HCT116 (cell line): Measurements from ENCODE around the gene LARP1. TPM values are rescaled to one million over a fixed set of nuclear protein-coding genes. Genes with fewer than 3 reads are reported as not detected.

ENCODE experiments used
- ATAC-seq: fragments of 200-7000 bp; cut with Tn5 transposase; 2 replicates; pipeline ENCODE4 v1.9.1; 2020; ENCODE audit warnings: mild to moderate bottlenecking, moderate library complexity
- BruUV-seq: library from RNA; stranded (reverse); fragments of 400-500 nt; replicated peaks from 2 replicates; lab custom pipeline; 2021; lab: Mats Ljungman, UMichigan
- CTCF ChIA-PET: fragments of 300-600 bp; sonication (Branson Sonifier 250); formaldehyde crosslinking; loops from one replicate; lab custom pipeline; 2021; ENCODE audit warnings: antibody characterized with exemption; lab: Charles Lee
- POLR2A ChIA-PET: fragments of 300-600, 350-600 bp; sonication (Branson Sonifier 250); formaldehyde crosslinking; loops from one replicate; lab custom pipeline; 2021; ENCODE audit warnings: antibody characterized with exemption; lab: Charles Lee
- RAD21 ChIA-PET, 2 experiments: fragments of 300-600 bp; sonication (Branson Sonifier 250); formaldehyde crosslinking; loops; one replicate each; lab custom pipeline; 2023; ENCODE audit warnings: low total read pairs in 2 of 2; ENCODE audit not compliant: uncharacterized antibody in 2 of 2, unreplicated experiment in 2 of 2, low non-redundant PET in 1 of 2; lab: Charles Lee
- DNase-seq: peaks from one replicate; pipeline ENCODE4 v3.0.0-alpha.2; 2010; ENCODE audit warnings: low read depth, low spot score
- H2AFZ ChIP-seq: fragments of 200-600 bp; shearing (Covaris generic), sonication (generic); 2 replicates; pipeline ENCODE4 v1.6.1; 2017; ENCODE audit warnings: low read depth, mixed run types, mixed read lengths, antibody characterized with exemption, low read length; ENCODE audit not compliant: poor library complexity, severe bottlenecking
- H3K27ac ChIP-seq: 2 replicates; pipeline ENCODE4 v1.5.1; 2012; ENCODE audit warnings: low read depth, low read length
- H3K27me3 ChIP-seq: fragments of 200-600 bp; sonication (generic); 2 replicates; pipeline ENCODE4 v1.6.1; 2016; ENCODE audit warnings: mixed run types, low read length, mixed read lengths; ENCODE audit not compliant: insufficient read depth
- H3K36me3 ChIP-seq, 2 experiments: fragments of 200-500 bp in 1 of 2; fragments of 200-600 bp in 1 of 2; sonication (Bioruptor generic) in 1 of 2; sonication (generic) in 1 of 2; 2 replicates each; pipeline versions ENCODE4 v1.5.1 to v1.6.1; 2014 to 2016; ENCODE audit warnings: low read length in 2 of 2, inconsistent platforms in 1 of 2, mixed read lengths in 1 of 2, mixed run types in 1 of 2; ENCODE audit not compliant: insufficient read depth in 2 of 2, control insufficient read depth in 1 of 2
- H3K4me1 ChIP-seq, 2 experiments: fragments of 200-600 bp in 1 of 2; sonication (generic) in 1 of 2; 2 replicates each; pipeline versions ENCODE4 v1.5.1 to v1.6.1; 2012 to 2017; ENCODE audit warnings: low read length in 2 of 2, inconsistent platforms in 1 of 2, mild to moderate bottlenecking in 1 of 2, mixed read lengths in 1 of 2, mixed run types in 1 of 2, moderate library complexity in 1 of 2; ENCODE audit not compliant: insufficient read depth in 2 of 2, control insufficient read depth in 1 of 2
- H3K4me2 ChIP-seq: fragments of 200-600 bp; sonication (generic); 2 replicates; pipeline ENCODE4 v1.6.1; 2017; ENCODE audit warnings: mixed run types, low read length, mixed read lengths
- H3K4me3 ChIP-seq, 2 experiments: fragments of 200-600 bp in 1 of 2; sonication (generic) in 1 of 2; replicated peaks in 1 of 2; 2 replicates each; pipeline ENCODE4 v1.5.1; 2011 to 2016; ENCODE audit warnings: low read length in 2 of 2, control low read depth in 1 of 2, low read depth in 1 of 2, mild to moderate bottlenecking in 1 of 2, mixed read lengths in 1 of 2, mixed run types in 1 of 2
- H3K79me2 ChIP-seq: fragments of 200-600 bp; sonication (generic); 2 replicates; pipeline ENCODE4 v1.6.1; 2017; ENCODE audit warnings: mild to moderate bottlenecking, mixed run types, low read length, moderate library complexity, mixed read lengths; ENCODE audit not compliant: insufficient read depth
- H3K9ac ChIP-seq: fragments of 200-600 bp; sonication (generic); 2 replicates; pipeline ENCODE4 v1.6.1; 2016; ENCODE audit warnings: low read length, mixed read lengths
- H3K9me2 ChIP-seq: fragments of 200-600 bp; sonication (generic), shearing (Covaris generic); 2 replicates; pipeline ENCODE4 v1.6.1; 2017; ENCODE audit warnings: mixed run types, mild to moderate bottlenecking, moderate library complexity; ENCODE audit not compliant: insufficient read depth
- H3K9me3 ChIP-seq, 2 experiments: fragments of 200-500 bp in 1 of 2; fragments of 200-600 bp in 1 of 2; sonication (Bioruptor generic) in 1 of 2; sonication (generic) in 1 of 2; 2 replicates each; pipeline ENCODE4 v1.6.1; 2014 to 2017; ENCODE audit warnings: low read length in 2 of 2, mixed read lengths in 2 of 2, inconsistent platforms in 1 of 2, low read depth in 1 of 2, mild to moderate bottlenecking in 1 of 2, mixed run types in 1 of 2, moderate library complexity in 1 of 2; ENCODE audit not compliant: control insufficient read depth in 1 of 2, insufficient read depth in 1 of 2
- H4K20me1 ChIP-seq: fragments of 200-600 bp; sonication (generic), shearing (Covaris generic); 2 replicates; pipeline ENCODE4 v1.6.1; 2017; ENCODE audit warnings: mixed run types, mild to moderate bottlenecking, moderate library complexity; ENCODE audit not compliant: insufficient read depth
- CEBPB ChIP-seq: IDR thresholded peaks from 2 replicates; pipeline ENCODE4 v1.6.1; 2012; ENCODE audit warnings: low read depth
- EGR1 ChIP-seq: IDR thresholded peaks from 2 replicates; pipeline ENCODE4 v1.6.1; 2012; ENCODE audit warnings: low read depth
- ELF1 ChIP-seq: IDR thresholded peaks from 2 replicates; pipeline ENCODE4 v1.6.1; 2012; ENCODE audit warnings: low read depth, borderline replicate concordance
- EZH2phosphoT487 ChIP-seq: fragments of 200-600 bp; IDR thresholded peaks from 2 replicates; pipeline ENCODE4 v1.6.1; 2018; ENCODE audit warnings: antibody characterized with exemption, borderline replicate concordance
- POLR2A ChIP-seq: IDR thresholded peaks from 2 replicates; pipeline ENCODE4 v1.7.0; 2011; ENCODE audit warnings: borderline replicate concordance; ENCODE audit not compliant: insufficient read depth, insufficient read length; ENCODE audit errors: extremely low read depth
- POLR2AphosphoS5 ChIP-seq: IDR thresholded peaks from 2 replicates; pipeline ENCODE4 v1.6.1; 2011; ENCODE audit warnings: mild to moderate bottlenecking, low read depth, low read length, moderate library complexity
- RAD21 ChIP-seq: IDR thresholded peaks from 2 replicates; pipeline ENCODE4 v1.6.1; 2012; ENCODE audit warnings: low read depth, mild to moderate bottlenecking
- SIN3A ChIP-seq: IDR thresholded peaks from 2 replicates; pipeline ENCODE4 v1.6.1; 2012; ENCODE audit warnings: low read depth
- SP1 ChIP-seq: IDR thresholded peaks from 2 replicates; pipeline ENCODE4 v1.6.1; 2012; ENCODE audit warnings: low read depth
- ZBTB33 ChIP-seq: IDR thresholded peaks from 2 replicates; pipeline ENCODE4 v1.6.1; 2011; ENCODE audit warnings: mild to moderate bottlenecking, low read length, moderate library complexity; ENCODE audit not compliant: insufficient replicate concordance; ENCODE audit errors: extremely low read depth
- ZFX ChIP-seq: fragments of 450-650 bp; IDR thresholded peaks from 2 replicates; pipeline ENCODE4 v1.6.1; 2017
- intact Hi-C: fragments of 100-400 bp; cut with micrococcal nuclease; formaldehyde crosslinking; loops from 2 replicates; pipeline ENCODE4 v1.10.0; 2022
- total RNA-seq: library from RNA; stranded (reverse); gene quantifications from one replicate; pipeline ENCODE4 v1.2.1, GENCODE V29; 2021; ENCODE audit not compliant: unreplicated experiment
- TF ChIP-seq, protein P1 (sequence below), 3 experiments: fragments of 200-600 bp in 1 of 3; sonication (generic) in 1 of 3; IDR thresholded peaks in 2 of 3; conservative IDR thresholded peaks in 1 of 3; 2 replicates each; pipeline ENCODE4 v1.5.1; 2012 to 2017; ENCODE audit warnings: low read depth in 2 of 3, low read length in 2 of 3, antibody characterized with exemption in 1 of 3, borderline replicate concordance in 1 of 3, control low read depth in 1 of 3, mild to moderate bottlenecking in 1 of 3, mixed read lengths in 1 of 3, mixed run types in 1 of 3, moderate library complexity in 1 of 3; ENCODE audit not compliant: insufficient read depth in 1 of 3

The LARP1 gene
- total RNA-seq, 1 experiment from 2014 or later, result 201 TPM

DNA sequence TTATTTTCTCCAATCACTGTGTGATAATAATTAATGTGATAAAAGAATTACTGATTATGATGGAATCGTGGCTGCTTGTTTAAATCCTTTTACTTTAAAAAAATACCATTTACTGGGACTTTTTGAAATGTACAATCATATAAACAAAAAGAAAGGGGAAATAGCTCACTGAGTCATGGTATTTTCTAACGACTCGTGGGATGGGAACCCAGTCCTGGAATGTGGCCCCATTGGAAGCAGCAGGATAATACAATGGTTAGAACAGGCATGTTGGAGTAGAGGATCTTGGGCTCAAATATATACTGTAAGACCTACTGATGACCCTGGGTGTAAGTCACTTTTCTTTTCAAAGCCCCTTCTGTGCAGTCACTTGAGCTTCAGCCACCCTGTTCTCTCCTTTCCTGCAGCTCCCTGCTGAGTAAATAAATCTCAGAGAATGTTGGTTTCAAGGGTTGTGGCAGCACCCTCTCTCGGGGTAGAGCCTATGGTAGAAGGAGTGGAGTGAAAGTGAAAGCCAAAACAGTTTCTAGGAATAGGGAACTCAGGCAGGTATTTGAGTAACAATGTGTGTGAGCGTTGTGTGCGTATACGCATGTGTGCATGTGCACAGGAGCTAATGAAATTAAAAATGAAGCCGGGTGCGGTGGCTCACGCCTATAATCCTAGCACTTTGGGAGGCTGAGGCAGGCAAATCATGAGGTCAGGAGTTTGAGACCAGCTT is 40.8 kb upstream of the LARP1 start:
- Histone ChIP-seq H3K9me3 (no peaks in the 10 kb centered on the region), H3K36me3 (no peaks in the 10 kb centered on the region), H3K9ac (peak overlapping the region; percentile 63; the same call in 1 of the 2 replicates), H3K27me3 (no peaks in the 10 kb centered on the region), H3K4me3 (no peak overlapping the region), H3K79me2 (no peaks in the 10 kb centered on the region), H2AFZ (no peak overlapping the region), H3K27ac (no peak overlapping the region), H3K9me2 (no peaks in the 10 kb centered on the region), H3K4me2 (peak overlapping the region; percentile 99), H3K4me1 (peaks cover 23 to 37% of the 10 kb centered on the region in 2 experiments), H4K20me1 (no peaks in the 10 kb centered on the region)
- TF ChIP-seq ELF1 (no peak), POLR2AphosphoS5 (no peak), ZFX (no peak), SP1 (no peak), EGR1 (no peak), CEBPB (no peak), ZBTB33 (no peak), POLR2A (no peak), EZH2phosphoT487 (no peak), RAD21 (no peak), SIN3A (no peak)
- TF ChIP-seq, protein P1, sequence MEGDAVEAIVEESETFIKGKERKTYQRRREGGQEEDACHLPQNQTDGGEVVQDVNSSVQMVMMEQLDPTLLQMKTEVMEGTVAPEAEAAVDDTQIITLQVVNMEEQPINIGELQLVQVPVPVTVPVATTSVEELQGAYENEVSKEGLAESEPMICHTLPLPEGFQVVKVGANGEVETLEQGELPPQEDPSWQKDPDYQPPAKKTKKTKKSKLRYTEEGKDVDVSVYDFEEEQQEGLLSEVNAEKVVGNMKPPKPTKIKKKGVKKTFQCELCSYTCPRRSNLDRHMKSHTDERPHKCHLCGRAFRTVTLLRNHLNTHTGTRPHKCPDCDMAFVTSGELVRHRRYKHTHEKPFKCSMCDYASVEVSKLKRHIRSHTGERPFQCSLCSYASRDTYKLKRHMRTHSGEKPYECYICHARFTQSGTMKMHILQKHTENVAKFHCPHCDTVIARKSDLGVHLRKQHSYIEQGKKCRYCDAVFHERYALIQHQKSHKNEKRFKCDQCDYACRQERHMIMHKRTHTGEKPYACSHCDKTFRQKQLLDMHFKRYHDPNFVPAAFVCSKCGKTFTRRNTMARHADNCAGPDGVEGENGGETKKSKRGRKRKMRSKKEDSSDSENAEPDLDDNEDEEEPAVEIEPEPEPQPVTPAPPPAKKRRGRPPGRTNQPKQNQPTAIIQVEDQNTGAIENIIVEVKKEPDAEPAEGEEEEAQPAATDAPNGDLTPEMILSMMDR (IDR thresholded peaks at IDR 0.05 in 2 of 3, conservative IDR thresholded peaks at IDR 0.05 in 1 of 3; ENCODE audit: borderline replicate concordance in 1 of 3, insufficient read depth in 1 of 3, low read depth in 2 of 3, low read length in 2 of 3), result no peak
- CTCF ChIA-PET, result no interaction called here
- no peak for ATAC-seq
- no TSS peak for BruUV-seq
- RAD21 ChIA-PET, result no interaction called here
- no peak for DNase-seq
- intact Hi-C loops, result no loop called here
- POLR2A ChIA-PET, result no interaction called here
